ENCODE data around the gene AOX1.

DNA sequence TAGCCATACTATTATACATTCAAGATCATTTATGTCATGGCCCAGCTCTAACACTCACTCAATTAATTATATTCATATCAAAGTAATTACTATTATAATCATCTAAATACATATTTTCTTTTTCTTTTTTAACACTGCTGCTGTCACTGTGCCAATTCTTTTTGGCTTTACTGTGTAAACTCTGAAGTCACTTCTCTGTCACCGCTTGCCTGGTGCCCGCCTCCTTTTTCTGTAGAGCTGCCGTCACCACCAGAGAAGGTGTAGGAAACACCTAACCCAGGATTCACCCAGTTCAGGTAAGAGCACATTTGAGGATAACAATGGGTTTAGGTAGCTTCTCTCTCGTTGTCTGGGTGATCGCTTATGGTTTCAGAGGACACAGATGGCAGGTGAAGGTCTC lies 93.3 kb downstream of the AOX1 start:
- no peak for TF ChIP-seq POLR2AphosphoS5 (IDR thresholded peaks at IDR 0.05)
- TF ChIP-seq, protein P1, sequence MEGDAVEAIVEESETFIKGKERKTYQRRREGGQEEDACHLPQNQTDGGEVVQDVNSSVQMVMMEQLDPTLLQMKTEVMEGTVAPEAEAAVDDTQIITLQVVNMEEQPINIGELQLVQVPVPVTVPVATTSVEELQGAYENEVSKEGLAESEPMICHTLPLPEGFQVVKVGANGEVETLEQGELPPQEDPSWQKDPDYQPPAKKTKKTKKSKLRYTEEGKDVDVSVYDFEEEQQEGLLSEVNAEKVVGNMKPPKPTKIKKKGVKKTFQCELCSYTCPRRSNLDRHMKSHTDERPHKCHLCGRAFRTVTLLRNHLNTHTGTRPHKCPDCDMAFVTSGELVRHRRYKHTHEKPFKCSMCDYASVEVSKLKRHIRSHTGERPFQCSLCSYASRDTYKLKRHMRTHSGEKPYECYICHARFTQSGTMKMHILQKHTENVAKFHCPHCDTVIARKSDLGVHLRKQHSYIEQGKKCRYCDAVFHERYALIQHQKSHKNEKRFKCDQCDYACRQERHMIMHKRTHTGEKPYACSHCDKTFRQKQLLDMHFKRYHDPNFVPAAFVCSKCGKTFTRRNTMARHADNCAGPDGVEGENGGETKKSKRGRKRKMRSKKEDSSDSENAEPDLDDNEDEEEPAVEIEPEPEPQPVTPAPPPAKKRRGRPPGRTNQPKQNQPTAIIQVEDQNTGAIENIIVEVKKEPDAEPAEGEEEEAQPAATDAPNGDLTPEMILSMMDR (IDR thresholded peaks at IDR 0.05) = no peak

All from prostate gland (tissue), 2 donors.